Cerebellar nuclear complex (tissue), 1 donor: ENCODE measurements around the gene PRSS38.

Source experiments
- DNase-seq, 2 experiments: peaks; one replicate each; lab custom pipeline; 2025; lab: John Stamatoyannopoulos, UW

The PRSS38 gene

GRCh38 chr1:227793079-227793947 is 22.2 kb upstream of the PRSS38 start:
- no peak for DNase-seq

DNA sequence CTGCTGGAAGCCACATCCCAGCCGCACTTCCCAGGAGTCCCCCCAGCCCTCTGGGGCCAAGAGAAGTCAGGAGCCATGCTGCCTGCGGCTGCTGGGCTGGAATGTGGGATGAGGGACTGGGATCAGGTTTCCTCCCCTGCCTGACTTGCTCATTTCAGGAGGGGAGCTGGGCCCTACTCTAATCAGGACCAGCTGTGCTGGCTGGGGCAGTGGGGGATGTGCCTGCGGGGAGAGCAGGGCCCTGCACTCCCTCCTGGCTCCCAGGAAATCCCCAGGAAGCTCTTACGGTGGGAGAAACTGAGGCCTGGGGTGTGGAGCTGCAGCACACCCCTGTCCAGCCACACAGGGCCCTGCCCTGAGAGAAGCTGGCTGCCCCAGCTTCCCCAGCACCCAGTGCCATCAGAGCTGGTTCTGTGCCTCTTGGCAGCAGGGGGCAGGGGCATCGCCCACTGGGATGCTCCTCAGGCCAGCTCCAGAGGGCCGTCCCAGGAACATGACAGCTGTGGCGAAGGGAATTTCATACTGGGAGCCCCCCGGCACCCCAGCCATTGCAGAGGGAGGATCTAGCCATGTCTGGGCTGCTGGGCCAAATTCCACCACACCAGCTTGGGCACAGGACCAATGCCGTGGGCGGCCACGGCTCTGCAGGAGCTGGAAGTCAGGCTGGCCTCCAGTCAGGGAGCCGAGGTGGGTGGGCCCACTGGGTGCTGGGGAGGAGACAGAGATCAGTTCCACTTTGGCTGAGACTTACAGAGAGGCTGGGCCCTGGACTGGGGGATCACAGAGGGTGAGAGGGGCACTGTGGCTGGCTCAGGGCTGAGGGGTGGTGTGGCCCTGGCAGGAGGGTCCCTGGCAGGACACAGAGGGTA is 21.3 kb upstream of the PRSS38 start:
- no peak for DNase-seq

- no peak for DNase-seq
Observed at GRCh38 chr1:227794817-227795192, 20.7 kb upstream of the PRSS38 start.

DNA sequence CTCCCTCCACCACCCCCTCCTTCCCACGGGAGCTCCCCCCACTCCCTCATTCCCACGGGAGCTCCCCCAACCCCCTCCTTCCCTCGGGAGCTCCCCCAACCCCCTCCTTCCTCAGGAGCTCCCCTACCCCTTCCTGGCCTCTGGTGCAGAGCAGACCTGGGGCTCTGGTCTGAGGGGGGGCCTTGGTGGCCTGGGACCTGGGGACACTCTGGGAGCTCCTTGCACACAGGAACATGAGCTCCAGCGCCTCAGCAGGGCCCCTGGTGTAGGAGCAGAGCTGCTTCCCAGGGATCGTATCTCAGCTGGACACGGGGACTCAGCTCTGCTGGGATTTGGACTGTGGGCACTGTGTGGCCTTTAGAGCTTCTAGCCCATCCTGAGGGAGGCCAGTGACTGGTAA is 19.7 kb upstream of the PRSS38 start:
- DNase-seq: no peak

- no peak for DNase-seq
Observed at GRCh38 chr1:227796359-227796915, 19.0 kb upstream of the PRSS38 start.

- no peak for DNase-seq
Observed at GRCh38 chr1:227797144-227797543, 18.3 kb upstream of the PRSS38 start.

DNA sequence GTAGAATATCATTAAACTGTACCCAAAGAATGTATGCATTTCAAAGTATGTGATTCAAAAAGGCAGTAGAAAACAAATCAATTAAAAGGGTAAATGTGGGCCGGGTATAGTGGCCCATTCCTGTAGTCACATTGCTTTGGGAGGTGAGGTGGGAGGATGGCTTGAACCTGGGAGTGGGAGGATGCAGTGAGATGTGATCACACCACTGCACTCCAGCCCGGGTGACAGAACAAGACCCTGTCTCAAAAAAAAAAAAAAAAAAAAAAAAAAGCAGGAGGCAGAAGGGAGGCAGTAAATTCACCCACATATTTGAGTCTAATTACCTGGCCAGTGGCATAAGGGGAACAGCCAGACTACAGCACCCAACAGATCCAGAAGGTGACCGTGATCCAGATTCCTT is 17.9 kb upstream of the PRSS38 start:
- DNase-seq: no peak

- no peak for DNase-seq
Observed at GRCh38 chr1:227798078-227798802, 17.2 kb upstream of the PRSS38 start.

DNA sequence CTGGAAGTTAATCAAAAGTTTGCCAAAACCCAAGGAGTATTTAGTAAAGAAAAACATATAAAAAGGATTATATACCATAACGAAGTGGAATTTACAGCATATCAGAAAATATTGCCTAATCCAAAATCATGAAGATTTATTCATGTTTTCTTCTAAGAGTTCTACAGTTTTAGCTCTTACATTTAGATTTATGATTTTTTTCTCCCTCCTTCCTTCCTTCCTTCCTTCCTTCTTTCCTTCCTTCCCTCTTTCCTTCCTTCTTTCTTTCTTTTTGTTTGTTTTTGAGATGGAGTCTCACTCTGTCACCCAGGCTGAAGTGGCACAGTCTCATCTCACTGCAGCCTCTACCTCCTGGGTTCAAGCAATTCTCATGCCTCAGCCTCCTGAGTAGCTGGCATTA is 15.7 kb upstream of the PRSS38 start:
- DNase-seq: no peak

GRCh38 chr1:227803933-227804332 is 11.5 kb upstream of the PRSS38 start:
- no peak for DNase-seq

DNA sequence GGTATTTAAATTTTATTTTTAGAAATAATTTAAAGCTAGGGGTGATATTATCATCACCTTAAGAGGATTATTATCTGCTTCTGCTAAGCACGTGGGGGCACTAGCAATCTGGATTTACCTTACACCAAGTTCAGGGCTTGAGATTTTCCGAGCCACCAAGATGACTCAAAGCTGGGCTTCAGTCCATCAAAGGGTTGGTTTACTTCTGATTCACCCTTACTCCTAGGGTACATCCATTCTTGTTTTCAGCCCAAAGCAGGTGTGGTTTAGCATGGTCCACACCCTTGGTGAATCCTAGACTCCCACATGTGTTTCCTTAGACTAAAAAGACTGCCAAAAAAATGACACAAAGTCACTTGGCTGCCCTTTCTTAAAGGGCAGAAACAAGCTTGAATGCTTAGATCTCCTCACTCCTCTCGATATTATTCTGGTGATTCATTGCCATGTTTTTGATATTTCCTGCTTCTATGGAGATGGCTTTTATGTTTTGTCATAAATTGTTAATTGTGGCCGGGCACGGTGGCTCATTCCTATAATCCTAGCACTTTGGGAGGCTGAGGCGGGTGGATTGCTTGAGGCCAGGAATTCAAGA is 9.8 kb upstream of the PRSS38 start:
- no peak for DNase-seq

DNA sequence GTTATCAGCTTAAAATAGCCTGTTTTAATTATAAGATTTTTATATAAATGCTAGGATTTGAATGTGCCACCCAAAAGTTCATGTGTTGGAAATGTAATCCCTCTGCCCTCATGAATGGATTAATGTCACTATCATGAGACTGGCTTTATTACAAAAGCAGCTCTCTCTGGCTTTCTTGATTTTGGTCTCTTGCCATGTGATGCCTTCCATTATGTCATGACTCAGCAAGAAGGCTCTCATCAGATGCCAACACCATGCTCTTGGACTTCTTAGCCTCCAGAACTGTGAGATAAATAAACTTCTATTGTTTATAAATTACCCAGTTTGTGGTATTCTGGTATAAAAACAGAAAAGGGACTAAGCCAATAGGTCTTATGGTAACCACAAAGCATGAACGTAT is 6.9 kb upstream of the PRSS38 start:
- no peak for DNase-seq

- DNase-seq: no peak
Observed at GRCh38 chr1:227809026-227809425, 6.4 kb upstream of the PRSS38 start.

DNA sequence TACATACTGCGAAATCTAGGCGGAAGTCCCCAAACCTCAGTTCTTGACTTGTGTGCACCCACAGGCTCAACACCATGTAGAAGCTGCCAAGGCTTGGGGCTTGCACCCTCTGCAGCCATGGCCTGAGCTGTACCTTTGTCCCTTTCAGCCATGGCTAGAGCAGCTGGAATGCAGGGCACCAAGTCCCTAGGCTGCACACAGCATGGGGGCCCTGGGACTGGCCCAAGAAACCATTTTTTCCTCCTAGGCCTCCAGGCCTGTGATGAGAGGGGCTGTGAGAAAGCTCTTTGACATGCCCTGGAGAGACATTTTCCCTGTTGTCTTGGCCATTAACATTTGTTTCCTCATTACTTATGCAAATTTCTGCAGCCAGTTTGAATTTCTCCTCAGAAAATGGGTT is 1.5 kb upstream of the PRSS38 start:
- DNase-seq: no peak

DNA sequence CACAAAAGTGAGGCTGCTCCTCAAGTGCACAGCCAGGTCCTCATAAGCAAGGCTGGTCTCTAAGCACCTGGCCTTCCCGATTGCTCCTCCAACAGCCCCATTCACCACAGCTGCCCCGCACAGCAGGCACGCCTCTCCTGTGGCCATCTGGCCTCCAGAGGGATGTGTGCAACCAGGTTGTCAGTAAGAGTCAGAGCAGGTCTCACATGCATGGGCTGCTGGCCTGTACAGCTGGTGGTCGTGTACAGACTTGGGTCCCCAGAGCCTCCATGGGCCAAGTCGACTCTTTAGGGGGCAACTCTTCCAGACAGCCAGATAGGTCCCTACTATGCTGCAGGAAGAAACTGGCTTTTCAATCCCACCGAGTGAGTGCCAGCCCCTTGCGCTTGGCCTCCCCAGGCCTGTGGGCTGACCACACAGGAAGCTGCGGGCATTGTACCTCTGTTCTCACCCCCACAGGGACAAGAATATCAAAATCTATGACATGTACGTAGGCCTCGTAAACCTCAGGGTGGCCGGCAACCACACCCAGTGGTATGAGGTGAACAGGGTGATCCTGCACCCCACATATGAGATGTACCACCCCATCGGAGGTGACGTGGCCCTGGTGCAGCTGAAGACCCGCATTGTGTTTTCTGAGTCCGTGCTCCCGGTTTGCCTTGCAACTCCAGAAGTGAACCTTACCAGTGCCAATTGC is 1.4 kb downstream of the PRSS38 start:
- DNase-seq: no peak

- DNase-seq: no peak
Observed at GRCh38 chr1:227823537-227823936, 8.1 kb downstream of the PRSS38 start.

GRCh38 chr1:227824204-227824603 is 8.7 kb downstream of the PRSS38 start:
- DNase-seq: no peak

DNA sequence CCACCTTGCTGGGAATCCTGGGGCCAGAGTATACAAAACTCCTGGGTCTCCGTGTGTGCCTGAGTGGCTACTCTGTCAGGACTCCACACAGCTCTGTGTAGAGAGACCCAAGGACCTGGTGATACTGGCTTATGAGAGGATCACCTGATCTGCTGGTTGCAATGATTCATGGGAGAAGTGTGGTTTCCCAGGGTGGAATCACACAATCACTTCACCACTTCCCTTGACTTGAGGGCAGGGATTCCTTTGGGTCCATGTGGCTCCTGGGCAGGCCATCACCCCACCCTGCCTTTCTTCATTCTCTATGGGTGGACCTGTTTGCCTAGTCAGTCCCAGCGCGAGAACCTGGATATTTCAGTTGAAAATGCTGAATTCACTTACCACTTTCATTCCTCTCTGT is 13.3 kb downstream of the PRSS38 start:
- no peak for DNase-seq

- no peak for DNase-seq
Observed at GRCh38 chr1:227838181-227838580, 22.7 kb downstream of the PRSS38 start.

GRCh38 chr1:227841096-227841495 is 25.6 kb downstream of the PRSS38 start:
- DNase-seq: no peak
